CD4-positive, alpha-beta T cell treated with Interleukin-21 for 1 hour (primary cell): ENCODE results near the gene PRTG.
"Not testable (repeated sequence)": the region's sequence is repeated elsewhere in the genome, so short reads cannot be mapped to it uniquely, and the experiment has no call there.

Experiments used
- DNase-seq: peaks from one replicate; pipeline ENCODE4 v3.0.0-alpha.2; 2020

The PRTG gene

DNA sequence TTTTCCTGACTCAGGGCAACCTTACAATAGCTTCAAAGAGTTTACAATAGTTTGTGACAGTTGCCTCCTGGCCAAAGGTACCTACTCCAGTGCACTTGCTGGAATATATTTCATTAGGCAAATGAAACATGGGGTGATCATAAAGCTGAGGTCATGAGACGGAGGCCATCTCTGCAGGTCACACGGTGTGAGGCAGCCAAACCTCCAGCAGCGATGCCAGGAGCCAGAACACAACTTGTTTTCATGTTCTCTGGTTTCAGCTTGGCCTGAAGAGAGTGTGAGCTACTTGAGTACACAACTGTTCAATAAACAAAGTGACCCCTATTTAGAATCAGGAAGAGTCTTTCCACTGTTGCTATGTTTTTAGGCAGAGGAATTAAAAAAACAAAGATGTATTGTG, 112.1 kb downstream of the PRTG start:
- DNase-seq = no peak

DNA sequence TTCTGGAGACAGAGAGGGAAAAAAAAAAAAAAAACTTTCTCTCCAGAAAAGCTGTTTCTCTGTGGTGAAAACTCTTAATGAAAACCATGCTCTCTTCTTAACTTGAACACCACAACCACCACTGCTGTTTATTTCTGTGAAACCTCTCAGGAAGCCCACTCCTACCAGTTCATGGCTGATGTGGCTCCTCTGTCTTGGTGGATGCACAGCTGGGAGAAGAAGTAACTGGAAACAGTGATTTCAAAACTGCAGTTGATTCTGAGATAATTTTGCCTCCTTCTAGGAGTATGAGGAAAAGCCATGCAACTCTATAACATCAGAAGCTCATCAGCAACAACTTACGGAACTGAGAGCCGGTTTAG, 114.6 kb downstream of the PRTG start:
- no peak for DNase-seq

DNA sequence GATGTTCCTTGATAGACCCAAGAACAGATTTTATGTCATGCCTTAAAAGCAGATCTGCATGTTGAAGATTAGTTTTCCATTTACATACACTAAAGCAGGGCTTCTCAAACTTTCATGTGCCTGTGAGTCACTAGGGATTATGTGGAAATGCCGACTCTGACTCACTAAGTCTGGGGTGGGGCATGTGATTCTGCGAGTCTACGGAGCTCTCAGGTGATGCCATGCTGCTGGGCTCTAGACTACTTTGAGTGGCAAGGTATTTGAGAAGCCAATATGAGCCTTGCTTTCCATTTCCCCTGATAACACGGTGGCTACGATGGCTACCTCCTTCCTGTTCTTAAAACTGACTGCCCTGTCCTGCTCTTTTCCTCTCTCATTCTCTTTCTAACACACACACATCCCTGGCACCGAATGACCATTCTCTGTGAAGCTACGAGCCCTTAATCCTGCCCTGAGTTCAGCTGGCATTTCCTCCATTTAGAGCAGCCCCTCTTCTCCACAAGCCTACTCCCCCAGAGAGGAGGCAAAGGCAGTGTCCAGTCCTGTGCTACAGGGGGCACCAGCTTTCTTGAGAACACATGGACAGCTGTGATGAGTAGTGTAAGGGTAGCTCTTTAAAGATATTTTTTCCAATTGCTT, 115.1 kb downstream of the PRTG start:
- no peak for DNase-seq

DNA sequence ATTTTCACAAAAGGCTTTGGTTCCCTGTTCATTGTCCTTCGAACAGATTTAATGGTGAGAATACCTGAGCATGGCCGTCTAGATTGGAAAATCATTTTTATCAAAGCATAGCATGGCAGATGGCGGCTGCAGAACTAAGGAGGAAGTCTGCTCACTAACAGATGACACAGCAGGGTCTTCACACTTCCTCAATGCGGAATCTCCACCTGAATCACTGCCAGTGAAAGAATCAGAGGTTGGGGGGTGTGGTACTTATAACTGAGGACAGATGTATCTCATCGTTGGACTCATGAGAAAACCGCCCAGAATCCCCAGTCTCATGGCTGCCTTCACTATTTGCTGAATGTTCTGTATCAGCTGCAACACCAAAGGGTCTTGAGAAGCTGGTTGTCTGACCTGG, 123.2 kb downstream of the PRTG start:
- no peak for DNase-seq

DNA sequence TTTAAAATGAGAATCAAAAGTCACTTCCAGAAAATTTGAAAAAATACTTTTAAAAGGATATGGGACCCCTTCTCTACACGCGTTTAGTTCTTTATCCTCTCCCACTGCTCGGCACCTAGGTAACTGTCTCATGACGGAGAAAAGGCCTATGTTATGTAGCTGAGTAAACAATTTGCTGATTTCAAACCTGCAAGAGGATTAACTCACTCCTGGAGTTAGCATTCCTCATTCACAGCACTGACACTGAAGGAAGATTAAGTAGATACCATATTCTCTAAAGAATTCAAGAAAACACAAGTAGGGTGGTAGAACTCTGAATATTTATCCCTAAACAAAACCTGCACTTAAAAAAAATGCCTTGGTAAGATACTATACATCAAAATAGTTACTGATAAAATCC, 124.6 kb downstream of the PRTG start:
- DNase-seq = no peak

DNA sequence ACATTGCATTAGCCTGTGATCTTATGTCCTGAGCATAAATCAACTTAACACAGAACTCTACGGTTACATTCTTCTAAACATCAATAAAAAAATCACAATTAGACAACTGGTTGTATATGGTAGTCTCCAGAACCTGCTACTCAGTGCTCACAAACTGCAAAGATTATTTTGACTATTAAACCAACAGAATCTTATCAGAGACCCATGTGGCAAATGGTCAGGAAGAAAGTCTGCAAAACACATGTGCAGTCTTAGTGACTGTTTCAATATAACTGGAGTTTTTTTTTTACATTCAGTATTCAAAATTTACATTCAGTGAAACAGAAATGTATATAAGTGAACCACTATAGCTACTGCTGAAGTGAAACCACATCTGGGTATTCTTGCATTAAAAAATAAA, 127.5 kb downstream of the PRTG start:
- DNase-seq = no peak

DNA sequence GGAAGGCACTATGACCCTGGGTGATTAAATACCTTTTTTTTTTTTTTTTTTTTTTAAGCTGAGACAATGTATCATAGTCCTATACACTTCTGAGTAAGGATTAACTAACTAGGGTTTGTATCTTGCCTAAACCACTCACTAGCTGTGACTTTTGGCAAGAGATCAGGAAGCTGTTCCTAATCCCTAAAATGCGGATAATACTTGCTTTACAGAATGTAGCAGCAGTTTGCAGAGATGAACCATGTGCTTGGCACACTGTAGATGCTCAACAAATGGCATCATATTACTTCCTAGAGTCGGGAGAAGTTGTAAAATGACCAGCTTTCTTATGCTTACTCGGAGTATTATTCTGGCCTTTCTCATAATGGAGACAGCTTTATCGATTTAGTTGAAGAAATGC, 129.2 kb downstream of the PRTG start:
- DNase-seq = no peak

DNA sequence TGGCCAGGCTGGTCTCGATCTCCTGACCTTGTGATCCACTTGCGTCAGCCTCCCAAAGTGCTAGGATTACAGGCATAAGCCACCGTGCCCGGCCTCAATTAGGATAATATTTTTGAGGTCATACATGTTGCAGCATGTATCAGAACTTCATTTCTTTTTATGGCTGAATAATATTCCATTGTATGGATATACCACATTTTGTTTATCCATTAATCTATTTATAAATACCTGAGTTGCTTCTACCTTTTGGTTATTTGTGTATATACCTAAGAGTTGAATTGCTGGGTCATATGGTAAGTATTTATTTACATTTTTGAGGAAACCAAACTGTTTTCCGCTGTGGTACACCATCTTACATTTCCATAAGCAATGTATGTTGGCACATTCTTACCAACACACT, 136.7 kb downstream of the PRTG start:
- DNase-seq = no peak

DNA sequence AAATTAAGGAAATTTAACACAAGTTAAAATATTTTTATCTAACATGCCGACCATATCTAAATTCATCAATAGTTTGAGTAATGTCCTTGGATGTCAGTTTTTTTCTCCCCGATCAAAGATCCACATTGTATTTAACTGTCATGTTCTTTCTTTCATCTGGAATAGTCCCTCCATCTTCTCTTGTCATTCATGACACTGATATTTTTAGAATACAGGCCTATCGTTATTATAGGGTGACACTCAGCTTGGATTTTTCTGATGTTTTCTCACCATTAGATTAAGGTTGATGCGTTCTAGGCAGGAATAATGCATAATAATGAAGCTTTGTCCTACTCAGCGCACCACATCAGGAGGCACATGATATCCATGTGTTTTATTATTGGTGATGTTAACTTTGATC, 141.6 kb downstream of the PRTG start:
- DNase-seq = no peak

DNA sequence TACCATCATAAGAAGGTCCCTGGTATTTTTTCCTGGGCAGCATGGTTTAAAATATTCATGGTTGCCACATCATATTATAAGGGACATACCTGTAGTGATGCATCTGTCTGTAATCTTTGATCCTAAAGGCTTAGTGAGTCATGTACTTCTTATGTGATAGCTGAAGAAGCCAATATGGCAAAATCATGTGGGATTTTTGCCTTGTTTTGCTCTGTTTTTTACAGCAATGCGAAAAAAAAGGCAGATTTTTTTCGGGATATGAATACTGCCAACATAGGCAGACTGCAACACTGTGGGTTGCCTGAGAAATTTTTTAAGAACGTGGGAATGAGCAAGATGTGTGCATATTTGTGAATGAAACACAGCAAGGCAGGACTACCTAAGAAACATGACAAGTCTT, 143.5 kb downstream of the PRTG start:
- DNase-seq = no peak

DNA sequence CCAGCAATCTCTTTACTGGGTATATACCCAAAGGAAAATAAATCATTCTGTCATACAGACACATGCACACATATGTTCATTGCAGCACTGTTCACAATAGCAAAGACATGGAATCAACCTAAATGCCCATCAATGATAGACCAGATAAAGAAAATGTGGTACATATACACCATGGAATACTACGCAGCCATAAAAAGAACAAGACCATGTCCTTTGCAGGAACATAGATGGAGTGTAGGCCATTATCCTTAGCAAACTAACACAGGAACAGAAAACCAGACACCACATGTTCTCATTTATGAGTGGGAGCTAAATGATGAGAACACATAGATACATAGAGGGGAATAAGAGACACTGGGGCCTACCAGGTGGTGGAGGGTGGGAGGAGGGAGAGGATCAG, 149.9 kb downstream of the PRTG start:
- DNase-seq = not testable (repeated sequence)

DNA sequence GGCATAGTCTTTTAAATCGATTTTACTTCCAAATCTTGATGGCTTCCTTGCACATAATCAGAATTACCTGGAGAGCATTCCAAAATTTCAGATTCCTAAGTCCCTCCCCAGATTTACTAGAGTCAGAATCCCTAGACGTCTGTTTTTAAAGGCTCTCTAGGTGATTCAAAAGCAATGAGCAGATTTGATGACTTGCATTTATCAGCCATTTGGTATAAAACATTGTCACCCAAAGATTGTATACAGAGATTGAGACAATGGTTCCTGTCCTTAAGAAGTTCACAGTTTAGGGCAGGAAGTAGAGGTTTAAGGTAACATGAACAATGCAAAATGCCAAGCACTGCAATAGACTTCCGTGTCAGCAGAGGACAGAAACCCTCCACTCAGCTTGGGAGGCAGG, 152.2 kb downstream of the PRTG start:
- no peak for DNase-seq

DNA sequence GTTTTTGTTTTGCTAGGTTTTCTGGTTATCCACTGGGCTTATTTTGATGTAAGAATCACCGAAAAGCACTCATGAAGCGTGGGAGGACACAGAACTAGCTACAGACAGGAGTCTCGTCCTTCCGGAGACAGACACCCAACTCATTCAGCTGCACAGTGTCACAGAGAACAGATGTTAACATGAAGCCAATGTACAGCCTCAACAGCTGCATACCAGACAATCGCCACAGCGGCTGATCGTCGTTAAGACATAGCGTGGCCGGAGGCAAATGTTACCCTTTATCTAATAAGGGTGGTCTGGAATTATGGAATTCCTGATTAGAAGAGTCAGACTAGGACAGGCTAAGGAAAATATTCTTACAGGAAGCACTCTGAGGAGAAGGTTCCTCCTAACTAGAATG, 153.7 kb downstream of the PRTG start:
- DNase-seq = no peak

DNA sequence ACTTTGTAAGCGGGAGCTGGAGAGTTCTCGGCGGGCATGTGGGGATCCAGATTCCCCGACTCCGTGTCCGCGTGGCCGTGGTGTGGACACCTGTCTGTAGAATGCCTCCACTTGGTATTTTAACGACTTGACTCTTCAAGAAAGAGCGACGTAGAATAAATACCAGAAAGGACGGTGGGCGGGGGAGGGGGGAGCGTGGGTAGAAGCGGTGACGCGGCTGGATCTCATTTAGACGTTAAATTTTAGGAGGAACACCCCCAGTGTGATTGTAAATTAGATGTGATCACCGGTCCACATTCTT, 154.2 kb downstream of the PRTG start:
- DNase-seq = no peak

DNA sequence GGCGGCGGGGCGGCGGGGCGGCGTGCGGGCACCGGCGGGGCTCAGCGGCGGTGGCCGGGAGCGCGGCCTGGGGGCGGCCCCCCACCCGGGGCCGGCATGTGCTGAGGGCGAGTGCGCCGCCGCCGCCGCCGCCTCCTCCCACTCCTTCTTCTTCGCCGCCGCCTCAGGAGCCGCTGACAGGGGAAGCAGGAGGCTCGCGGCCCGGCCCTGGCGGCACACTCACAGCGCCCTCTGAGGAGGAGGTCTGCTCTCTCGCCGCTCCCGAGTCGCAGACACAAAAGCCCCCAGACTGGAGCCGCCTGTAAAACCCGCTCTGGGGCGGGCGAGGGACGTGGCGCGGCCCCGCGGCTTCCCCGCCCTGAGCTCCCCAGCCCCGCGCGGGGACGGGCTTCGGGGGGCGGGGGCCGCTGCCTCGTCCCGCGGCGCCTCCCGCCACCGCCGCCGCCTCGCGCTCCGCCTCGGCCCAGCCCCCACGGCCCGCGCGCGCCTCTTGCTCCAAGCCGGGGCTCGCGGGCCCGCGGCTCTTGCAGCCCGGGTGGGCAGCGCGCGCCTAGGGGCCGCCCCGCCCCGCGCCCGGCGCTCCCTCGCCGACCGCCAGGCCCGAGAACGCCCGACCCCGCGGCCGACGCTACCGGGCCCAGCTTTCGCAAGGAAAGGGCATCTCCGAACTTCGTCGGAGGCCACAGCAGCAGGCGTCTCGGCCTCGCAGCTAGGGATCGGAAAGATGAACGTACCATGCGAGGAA, 154.7 kb downstream of the PRTG start, which contains the start of gene PYGO1:
Gene PYGO1, minus strand, starts transcription at position 276 of the 745 bp plus-strand sequence. CDS start 462 bp downstream, outside the sequence.
- DNase-seq = peak; percentile 12

DNA sequence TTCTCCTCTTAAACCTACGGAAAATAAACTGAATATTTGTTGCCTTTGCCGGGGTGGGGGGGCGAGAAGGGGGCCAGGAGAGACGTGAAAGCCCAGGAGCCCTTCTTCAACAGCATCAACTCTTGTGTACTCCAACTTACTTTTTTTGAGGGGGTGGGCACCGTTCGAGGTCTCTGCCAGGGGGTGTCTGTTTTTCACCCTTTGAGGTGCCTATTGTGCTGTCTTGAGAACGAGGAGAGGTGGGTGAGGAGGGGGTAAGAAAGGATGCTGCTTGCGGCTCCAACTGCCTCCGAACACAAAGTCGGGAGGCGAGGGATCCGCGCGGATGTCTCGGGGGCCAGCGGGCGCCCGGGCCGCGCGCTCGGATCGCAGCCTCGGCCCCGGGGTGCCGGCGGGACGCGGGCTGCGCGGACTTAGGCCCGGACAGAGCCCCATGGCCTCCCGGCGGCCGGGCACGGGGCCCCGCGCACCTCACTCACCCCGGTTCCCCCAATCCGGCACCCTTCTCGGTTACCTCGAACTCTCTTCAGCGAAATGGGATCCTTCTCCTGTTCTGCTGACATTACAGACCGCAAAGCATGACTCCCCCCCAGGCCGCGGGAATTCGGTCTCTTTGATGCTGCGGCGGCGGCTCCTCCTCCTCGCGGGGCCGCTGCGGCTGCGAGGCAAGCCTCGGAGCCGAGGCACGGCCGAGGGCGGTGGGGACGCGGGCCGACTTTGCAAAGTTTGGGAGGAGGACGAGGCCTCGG, 155.5 kb downstream of the PRTG start:
- DNase-seq = no peak

DNA sequence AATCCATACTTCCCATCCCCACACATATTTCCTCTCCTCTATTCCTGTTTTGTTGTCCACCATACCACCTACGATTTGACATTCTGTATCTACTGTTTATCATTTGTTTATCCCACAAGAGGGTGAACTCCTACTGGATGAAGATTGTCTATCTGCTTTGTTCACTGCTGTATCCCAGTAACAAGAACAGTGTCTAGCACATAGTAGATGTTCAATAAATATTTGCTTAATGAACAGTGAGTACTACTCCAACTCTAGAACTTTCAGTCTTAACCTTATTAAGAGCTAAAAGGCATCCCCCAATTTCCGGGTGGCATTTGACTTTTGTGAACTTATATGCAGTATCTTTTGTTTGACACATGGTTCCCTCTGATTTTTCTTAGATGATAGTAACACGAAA, 156.1 kb downstream of the PRTG start:
- no peak for DNase-seq

DNA sequence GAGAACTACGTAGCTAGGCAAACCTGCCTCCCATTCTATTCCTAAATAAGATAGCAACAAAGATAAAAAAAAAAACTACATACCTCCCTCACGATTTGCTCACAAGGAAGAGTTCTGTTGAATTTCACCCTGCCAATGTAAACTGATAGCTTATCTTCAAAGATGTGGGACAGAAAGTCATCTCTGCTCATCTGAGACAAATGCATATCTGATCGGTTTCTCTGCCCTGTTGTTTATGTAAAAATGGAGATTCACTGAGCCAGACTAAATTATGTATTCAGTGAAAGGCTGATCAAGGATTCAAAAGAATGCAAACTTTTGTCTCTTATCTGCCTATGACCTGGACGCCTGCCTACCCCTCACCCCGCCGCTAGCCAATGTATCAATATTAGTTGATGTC, 166.0 kb downstream of the PRTG start:
- DNase-seq = no peak

DNA sequence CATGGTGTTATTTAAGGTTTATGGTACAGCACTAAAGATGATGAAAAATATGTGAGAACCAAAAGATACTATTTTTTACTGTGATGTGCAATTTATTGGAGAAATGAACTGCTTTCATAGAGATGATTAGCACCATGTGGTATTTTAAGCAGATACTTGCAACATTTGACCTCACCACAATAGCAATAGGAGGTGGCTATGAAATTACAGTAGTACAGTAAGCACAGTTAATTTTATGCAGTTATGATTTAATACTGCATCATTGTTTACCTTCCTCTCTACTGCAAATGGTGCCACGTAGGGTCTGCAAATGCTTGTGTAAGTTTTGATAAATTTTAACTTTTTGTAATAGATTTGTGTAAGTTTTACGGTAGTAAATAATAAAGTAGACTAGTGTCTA, 168.9 kb downstream of the PRTG start:
- DNase-seq = no peak

DNA sequence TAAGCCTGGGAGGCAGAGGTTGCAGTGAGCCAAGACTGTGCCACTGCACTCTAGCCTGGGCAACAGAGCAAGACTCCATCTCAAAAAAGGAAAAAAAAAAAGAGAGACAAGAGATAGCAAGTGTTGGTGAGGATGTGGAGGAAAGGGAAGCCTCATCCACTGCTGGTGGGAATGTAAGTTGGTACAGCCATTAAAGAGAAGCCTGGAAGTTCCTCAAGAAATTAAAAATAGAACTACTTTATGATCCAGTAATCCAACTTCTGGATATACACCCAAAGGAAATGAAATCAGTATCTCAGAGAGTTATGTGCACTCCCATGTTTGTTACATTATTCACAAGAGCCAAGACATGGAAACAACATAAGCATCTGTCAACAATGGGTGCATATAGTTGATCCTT, 169.7 kb downstream of the PRTG start:
- DNase-seq = no peak

DNA sequence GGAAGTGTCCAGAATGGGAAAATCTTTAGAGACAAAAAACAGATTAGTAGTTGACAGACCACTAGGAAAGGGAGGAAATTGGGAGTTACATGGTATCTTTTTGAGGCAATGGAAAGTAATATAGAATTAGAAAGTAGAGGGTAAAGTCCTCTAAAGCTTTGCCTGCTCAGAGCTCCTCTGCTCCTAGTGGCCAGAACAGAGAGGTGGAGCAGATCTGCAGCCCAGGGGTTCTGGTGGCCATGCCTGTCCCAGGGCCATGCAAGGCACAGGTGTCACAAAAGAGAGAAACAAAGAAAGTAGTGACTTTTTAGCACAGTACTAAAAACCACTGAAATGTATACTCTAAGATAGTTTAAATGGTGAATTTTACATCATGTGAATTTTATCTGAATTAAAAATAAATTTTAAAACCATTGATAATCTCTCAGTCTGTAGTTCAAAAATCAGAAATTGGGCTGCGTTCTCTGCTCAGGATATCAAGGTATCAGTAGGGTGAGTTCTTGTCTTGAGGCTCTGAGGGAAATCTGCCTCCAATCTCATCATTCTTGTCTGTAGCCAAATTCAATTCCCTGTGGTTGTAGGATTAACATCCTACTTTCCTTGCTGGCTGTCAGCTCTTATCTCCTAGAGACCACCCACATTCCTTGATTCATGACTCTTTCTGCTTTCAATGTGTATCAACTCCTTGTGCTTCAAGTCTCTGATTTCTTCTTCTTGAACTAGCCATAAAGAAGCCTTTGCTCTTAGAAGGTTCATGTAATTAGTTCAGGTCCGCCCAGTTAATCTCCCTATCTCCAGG, 178.4 kb downstream of the PRTG start:
- no peak for DNase-seq

DNA sequence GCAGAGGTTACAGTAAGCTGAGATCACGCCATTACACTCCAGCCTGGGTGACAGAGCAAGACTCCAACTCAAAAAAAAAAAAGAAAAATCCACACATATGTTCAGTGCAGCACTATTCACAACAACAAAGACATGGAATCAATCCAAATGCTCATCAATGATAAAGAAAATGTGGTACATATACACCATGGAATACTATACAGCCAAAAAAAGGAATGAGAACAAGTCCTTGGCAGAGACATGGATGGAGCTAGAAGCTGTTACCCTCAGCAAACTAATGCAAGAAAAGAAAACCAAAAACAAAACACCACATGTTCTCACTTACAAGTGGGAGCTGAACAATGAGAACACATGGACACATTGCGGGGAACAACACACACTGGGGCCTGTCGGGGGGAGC, 180.4 kb downstream of the PRTG start:
- DNase-seq = no peak
